ENCODE results near the gene STXBP2.

DNA sequence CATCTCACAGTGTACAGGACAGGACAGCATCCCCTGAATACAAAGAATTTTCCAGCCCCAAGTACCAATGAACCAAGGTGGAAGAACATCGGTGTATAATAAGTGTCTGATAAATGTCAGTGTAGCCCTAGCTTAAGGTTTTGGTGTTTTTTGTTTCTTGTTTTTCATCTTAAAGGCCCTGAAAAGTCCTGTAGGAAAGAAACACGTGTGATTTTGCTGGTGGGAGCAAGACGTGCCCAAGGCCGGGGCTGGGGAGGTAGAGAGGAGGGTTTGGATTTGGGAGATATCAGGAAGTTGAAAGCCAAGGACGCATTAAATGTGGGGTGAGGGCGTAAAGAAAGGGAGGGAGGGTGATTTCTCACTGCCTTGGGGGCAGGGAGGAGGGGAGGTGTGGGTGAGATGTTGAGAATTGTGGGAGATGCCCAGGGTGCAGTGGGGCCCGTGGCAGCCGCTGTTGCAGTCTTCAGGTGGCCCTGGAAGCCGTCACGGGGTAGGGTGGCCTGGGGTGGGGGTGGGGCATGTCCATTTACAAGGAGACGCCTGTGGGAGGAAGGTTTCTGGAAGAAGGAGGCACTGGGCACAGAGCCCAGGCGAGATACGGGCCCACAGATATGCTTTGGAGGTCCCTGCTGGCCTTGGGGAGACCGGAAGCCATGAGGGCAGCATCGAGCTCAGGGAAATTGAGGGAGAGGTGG is 34.5 kb upstream of the STXBP2 start:
- TF ChIP-seq CTCF (IDR thresholded peaks at IDR 0.05) (no peak), POLR2A (IDR thresholded peaks at IDR 0.05) (no peak)

All from esophagus squamous epithelium (tissue), 4 donors.